ENCODE measurements around the gene CCL4.
"Not testable (repeated sequence)": the region's sequence is repeated elsewhere in the genome, so short reads cannot be mapped to it uniquely, and the experiment has no call there.

The CCL4 gene

DNA sequence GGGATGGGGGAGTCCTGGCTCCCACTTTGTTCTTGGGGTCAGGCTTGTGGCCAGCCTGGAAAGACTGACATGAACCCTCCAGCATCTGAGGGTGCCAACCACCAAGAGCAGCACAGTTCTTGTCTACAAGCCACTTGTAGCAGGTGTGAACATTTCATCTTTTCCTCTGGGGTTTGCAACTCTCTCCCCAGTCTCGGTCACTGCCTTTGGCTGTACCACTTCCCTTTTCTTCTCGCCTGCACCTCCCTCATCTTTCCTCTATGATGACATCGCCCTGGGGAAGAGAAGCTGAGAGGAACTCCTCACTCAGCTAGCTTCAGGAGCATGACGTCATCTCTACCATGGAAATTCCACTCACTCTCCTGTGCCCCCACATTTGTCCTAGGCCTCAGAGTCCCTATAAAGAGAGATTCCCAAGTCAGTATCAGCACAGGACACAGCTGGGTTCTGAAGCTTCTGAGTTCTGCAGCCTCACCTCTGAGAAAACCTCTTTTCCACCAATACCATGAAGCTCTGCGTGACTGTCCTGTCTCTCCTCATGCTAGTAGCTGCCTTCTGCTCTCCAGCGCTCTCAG is at the start of gene CCL4:
CCL4 (plus strand) TSS at position 427 of the 575 bp plus-strand sequence; CDS start at position 506, 79 bp downstream.
- H3K36me3 Mint-ChIP-seq (ENCODE audit: low read depth); H3K9me3 Mint-ChIP-seq: not testable (repeated sequence)
- Mint-ChIP-seq H3K27ac (peak within 1 kb of the TSS; percentile 91), H3K27me3 (peaks cover 35% of the 10 kb centered on the region), H3K4me1 (ENCODE audit: low read depth) (peaks cover 50% of the 10 kb centered on the region), H3K4me3 (peak within 1 kb of the TSS; percentile 80)
- peak; percentile 56 for DNase-seq

DNA sequence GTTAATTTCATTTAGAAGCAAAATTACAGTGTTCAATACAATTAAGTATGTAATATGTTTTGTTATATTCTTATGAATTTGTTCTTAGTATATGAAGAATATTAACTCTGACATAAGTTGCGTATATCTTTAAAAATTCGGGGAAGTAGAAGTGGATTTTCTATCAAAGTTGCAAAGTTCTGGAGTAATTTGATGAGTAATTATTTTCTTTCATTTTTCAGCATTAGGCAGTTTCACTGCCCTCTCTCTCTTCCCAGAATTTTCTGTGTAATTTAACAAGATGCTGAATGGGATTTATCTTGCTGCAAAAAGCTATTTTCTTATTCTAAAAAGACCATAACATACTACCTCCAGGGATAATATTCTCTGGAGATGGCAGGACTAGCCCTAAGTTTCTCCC is 48.5 kb upstream of the CCL4 start:
- Mint-ChIP-seq H3K27me3 (peaks cover 35% of the 10 kb centered on the region), H3K4me1 (ENCODE audit: low read depth) (peaks cover 5% of the 10 kb centered on the region), H3K27ac (no peak overlapping the region), H3K4me3 (no peak overlapping the region), H3K9me3 (peaks cover 12% of the 10 kb centered on the region), H3K36me3 (ENCODE audit: low read depth) (no peaks in the 10 kb centered on the region)
- no peak for DNase-seq

DNA sequence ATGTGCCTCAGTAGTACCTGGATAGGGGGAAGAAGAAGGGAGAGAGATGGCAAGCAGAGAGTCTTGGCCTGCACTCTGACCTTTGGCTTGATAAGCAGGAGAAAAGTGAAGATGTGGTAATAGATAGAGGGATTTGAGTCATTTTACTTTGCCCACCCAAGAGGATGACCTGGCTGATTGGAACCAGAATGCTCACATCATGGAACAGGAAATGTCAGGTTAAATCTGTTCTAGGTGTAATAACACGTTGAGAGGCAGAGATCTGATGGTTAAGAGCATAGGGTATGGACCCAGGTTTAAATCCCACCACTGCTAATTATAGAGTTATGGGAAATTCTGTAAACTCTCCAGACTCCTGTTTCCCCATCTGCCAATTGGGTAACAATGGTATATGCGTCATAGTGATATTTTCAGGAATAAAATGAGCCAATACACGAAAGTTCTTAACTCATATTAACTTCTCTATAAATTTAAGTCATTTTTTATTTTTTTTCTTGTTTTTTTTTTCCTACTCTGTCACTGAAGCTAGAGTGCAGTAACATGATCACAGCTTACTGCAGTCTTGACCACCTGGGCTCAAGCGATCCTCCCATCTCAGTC is 47.6 kb upstream of the CCL4 start:
- Mint-ChIP-seq H3K27me3 (peaks cover 33% of the 10 kb centered on the region), H3K4me3 (no peak overlapping the region), H3K4me1 (ENCODE audit: low read depth) (peaks cover 5% of the 10 kb centered on the region), H3K36me3 (ENCODE audit: low read depth) (no peaks in the 10 kb centered on the region), H3K9me3 (peaks cover 8% of the 10 kb centered on the region), H3K27ac (no peak overlapping the region)
- DNase-seq: no peak

DNA sequence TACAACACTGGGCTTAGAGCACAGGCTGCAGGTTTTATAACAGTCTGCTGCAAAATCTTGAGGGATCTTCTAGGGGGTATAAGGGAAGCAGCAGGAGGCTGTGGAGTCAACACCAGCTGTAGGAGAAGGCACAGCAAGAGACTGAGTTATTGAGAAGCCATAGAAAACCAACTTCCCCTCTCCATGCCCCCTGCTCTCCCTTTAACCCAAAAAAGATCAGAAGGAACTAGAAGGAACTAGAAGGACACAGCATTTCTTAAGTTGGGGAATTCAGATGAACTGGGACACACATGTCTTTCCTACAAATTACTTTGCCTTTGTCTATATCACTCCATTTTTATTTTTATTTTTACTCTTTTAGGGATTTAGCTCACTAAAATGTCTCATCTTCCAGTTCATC is 45.7 kb upstream of the CCL4 start:
- no peak overlapping the region for H3K4me3 Mint-ChIP-seq

GRCh38 chr17:36059406-36059805 is 44.2 kb upstream of the CCL4 start:
- H3K27me3 Mint-ChIP-seq: peaks cover 28% of the 10 kb centered on the region
- H3K4me3 Mint-ChIP-seq: no peak overlapping the region
- no peaks in the 10 kb centered on the region for H3K9me3 Mint-ChIP-seq
- H3K27ac Mint-ChIP-seq: no peak overlapping the region
- DNase-seq: no peak
- H3K36me3 Mint-ChIP-seq (ENCODE audit: low read depth): no peaks in the 10 kb centered on the region
- peaks cover 5% of the 10 kb centered on the region for H3K4me1 Mint-ChIP-seq (ENCODE audit: low read depth)

More for the DNA sequence above, 45.7 kb upstream of the CCL4 start:
- peaks cover 5% of the 10 kb centered on the region for H3K4me1 Mint-ChIP-seq (ENCODE audit: low read depth)
- no peak overlapping the region for H3K27ac Mint-ChIP-seq
- no peaks in the 10 kb centered on the region for H3K9me3 Mint-ChIP-seq
- DNase-seq: no peak
- H3K27me3 Mint-ChIP-seq: peaks cover 31% of the 10 kb centered on the region
- H3K36me3 Mint-ChIP-seq (ENCODE audit: low read depth): no peaks in the 10 kb centered on the region

DNA sequence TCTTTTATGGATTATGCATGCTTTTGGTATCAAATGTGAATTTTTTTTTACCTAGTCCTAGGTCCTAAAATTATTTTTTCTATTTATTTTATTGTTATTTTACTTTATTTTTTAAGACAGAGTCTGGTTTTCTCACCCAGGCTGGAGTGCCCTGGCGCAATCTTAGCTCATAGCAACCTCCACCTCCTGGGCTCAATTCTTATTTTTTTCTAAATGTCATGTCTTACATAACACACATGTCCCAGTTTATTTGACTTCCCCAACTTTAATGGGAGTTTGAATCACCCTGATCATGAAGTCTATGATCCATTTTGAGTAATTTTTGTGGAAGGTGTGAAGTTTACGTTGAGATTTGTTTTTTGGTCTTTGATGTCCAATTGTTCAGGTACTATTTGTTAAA is 42.8 kb upstream of the CCL4 start:
- Mint-ChIP-seq H3K36me3 (ENCODE audit: low read depth) (no peaks in the 10 kb centered on the region), H3K27me3 (peaks cover 28% of the 10 kb centered on the region), H3K9me3 (no peaks in the 10 kb centered on the region), H3K4me3 (no peak overlapping the region), H3K27ac (no peak overlapping the region), H3K4me1 (ENCODE audit: low read depth) (peaks cover 1% of the 10 kb centered on the region)
- DNase-seq: no peak

DNA sequence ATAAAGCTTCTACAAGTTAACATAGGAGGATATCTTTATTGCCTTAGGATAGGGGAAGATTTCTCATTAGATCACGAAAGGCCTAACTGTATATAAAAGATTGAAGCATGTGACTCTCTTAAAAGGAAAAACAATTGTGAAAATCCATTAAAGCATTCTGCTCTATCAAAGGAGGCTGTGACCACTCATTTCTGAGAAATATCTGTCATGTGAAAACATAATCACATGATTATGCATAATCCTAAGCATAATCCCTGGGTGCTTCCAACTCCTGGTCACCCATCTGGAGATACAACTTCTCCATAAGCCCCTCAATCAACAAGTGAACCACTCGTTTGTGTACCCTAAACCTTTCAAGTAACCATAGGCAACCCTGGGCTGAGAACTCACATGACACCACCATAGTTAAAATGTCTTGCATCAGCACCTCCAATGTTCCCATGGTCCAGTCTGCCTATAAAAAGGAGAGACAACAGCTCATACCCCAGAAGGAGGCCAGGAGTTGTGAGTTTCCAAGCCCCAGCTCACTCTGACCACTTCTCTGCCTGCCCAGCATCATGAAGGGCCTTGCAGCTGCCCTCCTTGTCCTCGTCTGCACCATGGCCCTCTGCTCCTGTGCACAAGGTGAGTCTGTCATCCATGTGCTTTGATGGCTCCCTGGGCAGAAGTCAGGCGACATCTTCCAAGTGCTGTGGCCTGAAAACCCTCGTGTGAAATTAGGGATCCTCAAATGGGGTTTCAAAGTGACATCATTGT is 39.7 kb upstream of the CCL4 start, which contains the start of gene CCL18:
CCL18 (plus strand) TSS at position 487 of the 756 bp plus-strand sequence; CDS start at position 558, 71 bp downstream.
- Mint-ChIP-seq H3K9me3 (no peaks in the 10 kb centered on the region), H3K27me3 (peaks cover 21% of the 10 kb centered on the region), H3K4me3 (no peak within 1 kb of the TSS), H3K4me1 (ENCODE audit: low read depth) (peaks cover 5% of the 10 kb centered on the region), H3K36me3 (ENCODE audit: low read depth) (no peaks in the 10 kb centered on the region), H3K27ac (no peak within 1 kb of the TSS)
- no peak for DNase-seq

GRCh38 chr17:36066365-36066985 is 37.2 kb upstream of the CCL4 start:
- H3K4me1 Mint-ChIP-seq (ENCODE audit: low read depth): peaks cover 18% of the 10 kb centered on the region
- no peak for DNase-seq
- no peaks in the 10 kb centered on the region for H3K9me3 Mint-ChIP-seq
- peaks cover 11% of the 10 kb centered on the region for H3K27me3 Mint-ChIP-seq
- H3K36me3 Mint-ChIP-seq (ENCODE audit: low read depth): no peaks in the 10 kb centered on the region
- H3K27ac Mint-ChIP-seq: peak overlapping the region; percentile 8
- no peak overlapping the region for H3K4me3 Mint-ChIP-seq

DNA sequence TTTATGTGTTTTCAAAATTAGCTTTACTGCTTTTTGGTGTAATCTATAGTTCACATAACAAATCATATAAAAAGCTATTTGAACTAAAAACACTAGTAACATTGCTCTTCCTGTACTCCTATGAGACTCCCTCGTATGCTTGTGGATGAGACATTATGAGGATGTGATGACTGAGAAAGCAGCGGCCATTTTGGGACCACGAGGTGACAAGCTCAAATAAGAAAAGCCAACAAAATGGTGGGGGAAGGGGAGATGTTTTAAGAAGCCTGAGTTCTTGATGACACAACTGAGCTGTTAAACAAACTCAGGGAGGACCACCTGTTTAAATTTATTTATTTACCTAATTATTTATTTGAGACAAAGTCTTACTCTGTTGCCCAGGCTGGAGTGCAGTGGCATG is 35.1 kb upstream of the CCL4 start:
- H3K4me1 Mint-ChIP-seq (ENCODE audit: low read depth): peaks cover 38% of the 10 kb centered on the region
- peaks cover 6% of the 10 kb centered on the region for H3K27me3 Mint-ChIP-seq
- no peak overlapping the region for H3K27ac Mint-ChIP-seq
- H3K9me3 Mint-ChIP-seq: no peaks in the 10 kb centered on the region
- H3K36me3 Mint-ChIP-seq (ENCODE audit: low read depth): no peaks in the 10 kb centered on the region
- no peak overlapping the region for H3K4me3 Mint-ChIP-seq
- DNase-seq: no peak

GRCh38 chr17:36069136-36069535 is 34.5 kb upstream of the CCL4 start:
- Mint-ChIP-seq H3K4me3 (no peak overlapping the region), H3K4me1 (ENCODE audit: low read depth) (peaks cover 44% of the 10 kb centered on the region), H3K27me3 (peaks cover 6% of the 10 kb centered on the region), H3K9me3 (no peaks in the 10 kb centered on the region), H3K27ac (no peak overlapping the region), H3K36me3 (ENCODE audit: low read depth) (no peaks in the 10 kb centered on the region)
- no peak for DNase-seq

DNA sequence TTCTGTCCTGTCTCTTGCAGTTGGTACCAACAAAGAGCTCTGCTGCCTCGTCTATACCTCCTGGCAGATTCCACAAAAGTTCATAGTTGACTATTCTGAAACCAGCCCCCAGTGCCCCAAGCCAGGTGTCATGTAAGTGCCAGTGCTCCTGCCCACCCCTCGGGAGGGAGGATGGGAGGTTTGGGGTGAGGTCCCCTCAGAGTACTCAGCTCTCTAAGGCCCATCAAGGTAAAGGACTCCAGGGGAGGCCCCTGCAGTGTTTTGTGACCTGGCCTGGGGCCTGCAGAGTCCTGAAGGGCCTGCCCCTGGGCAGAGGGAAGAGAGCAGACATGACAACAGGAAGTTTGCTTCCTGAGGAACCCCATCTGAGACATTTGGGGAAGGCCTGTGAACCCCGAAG is 33.2 kb upstream of the CCL4 start:
- DNase-seq: no peak
- Mint-ChIP-seq H3K9me3 (no peaks in the 10 kb centered on the region), H3K36me3 (ENCODE audit: low read depth) (no peaks in the 10 kb centered on the region), H3K27ac (peak overlapping the region; percentile 41), H3K4me1 (ENCODE audit: low read depth) (peaks cover 51% of the 10 kb centered on the region), H3K27me3 (peaks cover 6% of the 10 kb centered on the region), H3K4me3 (no peak overlapping the region)

- no peak for DNase-seq
- H3K9me3 Mint-ChIP-seq: no peaks in the 10 kb centered on the region
- H3K27me3 Mint-ChIP-seq: peaks cover 8% of the 10 kb centered on the region
- peak overlapping the region; percentile 83 for H3K27ac Mint-ChIP-seq
- H3K4me1 Mint-ChIP-seq (ENCODE audit: low read depth): peaks cover 48% of the 10 kb centered on the region
- H3K36me3 Mint-ChIP-seq (ENCODE audit: low read depth): no peaks in the 10 kb centered on the region
- H3K4me3 Mint-ChIP-seq: no peak overlapping the region
Observed at GRCh38 chr17:36071751-36072150, 31.9 kb upstream of the CCL4 start.

- DNase-seq: peak; percentile 81
- Mint-ChIP-seq H3K9me3 (no peaks in the 10 kb centered on the region), H3K4me1 (ENCODE audit: low read depth) (peaks cover 46% of the 10 kb centered on the region), H3K4me3 (no peak overlapping the region), H3K36me3 (ENCODE audit: low read depth) (no peaks in the 10 kb centered on the region), H3K27ac (peak overlapping the region; percentile 83), H3K27me3 (peaks cover 11% of the 10 kb centered on the region)
Observed at GRCh38 chr17:36072431-36073121, 31.1 kb upstream of the CCL4 start.

- H3K9me3 Mint-ChIP-seq: no peaks in the 10 kb centered on the region
- H3K36me3 Mint-ChIP-seq (ENCODE audit: low read depth): no peaks in the 10 kb centered on the region
- peak overlapping the region; percentile 81 for H3K27ac Mint-ChIP-seq
- peaks cover 16% of the 10 kb centered on the region for H3K27me3 Mint-ChIP-seq
- no peak overlapping the region for H3K4me3 Mint-ChIP-seq
- peaks cover 44% of the 10 kb centered on the region for H3K4me1 Mint-ChIP-seq (ENCODE audit: low read depth)
- DNase-seq: no peak
Observed at GRCh38 chr17:36074365-36074764, 29.3 kb upstream of the CCL4 start.
